B cell (primary cell): ENCODE results near the gene TOP2A. TPM values are rescaled to one million over a fixed set of nuclear protein-coding genes. Genes with fewer than 3 reads are reported as not detected.

Experiments
- ATAC-seq: fragments of 200-7000 bp; cut with Tn5 transposase; one replicate; pipeline ENCODE4 v1.10.0; 2021; ENCODE audit warnings: low read depth, mild to moderate bottlenecking, moderate number of reproducible peaks, moderate library complexity
- CTCF ChIA-PET: fragments of 350-600 bp; sonication (Branson Sonifier 250); formaldehyde crosslinking; loops from one replicate; lab custom pipeline; 2021; ENCODE audit warnings: antibody characterized with exemption, inconsistent platforms; lab: Charles Lee
- POLR2A ChIA-PET: fragments of 350-600 bp; sonication (Branson Sonifier 250); formaldehyde crosslinking; loops from one replicate; lab custom pipeline; 2021; ENCODE audit warnings: antibody characterized with exemption; lab: Charles Lee
- DNase-seq: peaks from one replicate; pipeline ENCODE4 v3.0.0; 2013
- H2AFZ ChIP-seq: 2 replicates; pipeline ENCODE4 v1.6.1; 2012; ENCODE audit warnings: mild to moderate bottlenecking, low read depth, low read length; ENCODE audit not compliant: insufficient read depth, poor library complexity, severe bottlenecking
- H3K27ac ChIP-seq, 2 donors: 1 replicate in 1 of 2; 2 replicates in 1 of 2; pipeline ENCODE4 v1.5.1; 2012 to 2013; ENCODE audit warnings: low read length in 2 of 2, mild to moderate bottlenecking in 2 of 2, moderate library complexity in 1 of 2
- H3K27me3 ChIP-seq, 4 experiments: fragments of 200-600 bp in 1 of 4; sonication (generic) in 1 of 4; replicated peaks in 1 of 4; 1 replicate in 2 of 4; 2 replicates in 2 of 4; pipeline versions ENCODE4 v1.6.1 to v1.7.0; 2013 to 2016; ENCODE audit warnings: low read length in 3 of 4, mild to moderate bottlenecking in 2 of 4, mixed read lengths in 1 of 4, moderate library complexity in 1 of 4; ENCODE audit not compliant: insufficient read depth in 4 of 4, control insufficient read depth in 3 of 4; ENCODE audit errors: control extremely low read depth in 1 of 4
- H3K36me3 ChIP-seq, 2 experiments: replicated peaks in 1 of 2; 1 replicate in 1 of 2; 2 replicates in 1 of 2; pipeline versions ENCODE4 v1.6.1 to v1.7.1; 2013; ENCODE audit warnings: low read length in 1 of 2; ENCODE audit not compliant: insufficient read depth in 2 of 2, control insufficient read depth in 1 of 2; ENCODE audit errors: control extremely low read depth in 1 of 2, extremely low read depth in 1 of 2
- H3K4me1 ChIP-seq, 2 donors: fragments of 200-600 bp in 1 of 2; sonication (generic) in 1 of 2; 1 replicate in 1 of 2; 2 replicates in 1 of 2; pipeline versions ENCODE4 v1.5.1 to v1.6.1; 2013 to 2017; ENCODE audit warnings: low read length in 2 of 2; ENCODE audit not compliant: control insufficient read depth in 2 of 2, insufficient read depth in 2 of 2
- H3K4me2 ChIP-seq: replicated peaks from 2 replicates; pipeline ENCODE3; 2012; ENCODE audit warnings: mild to moderate bottlenecking, low read depth, low read length; ENCODE audit not compliant: poor library complexity, severe bottlenecking
- H3K4me3 ChIP-seq, 5 experiments: fragments of 200-600 bp in 1 of 5; sonication (generic) in 1 of 5; 1 replicate in 3 of 5; 2 replicates in 2 of 5; pipeline versions ENCODE4 v1.5.1 to v1.7.0; 2011 to 2016; ENCODE audit warnings: low read length in 4 of 5, mild to moderate bottlenecking in 4 of 5, low read depth in 2 of 5, control low read depth in 1 of 5, moderate library complexity in 1 of 5; ENCODE audit not compliant: insufficient read depth in 1 of 5; ENCODE audit errors: control extremely low read depth in 1 of 5, extremely low read depth in 1 of 5
- H3K79me2 ChIP-seq: fragments of 200-600 bp; sonication (generic); one replicate; pipeline ENCODE4 v1.6.0; 2016; ENCODE audit warnings: low read length; ENCODE audit not compliant: control insufficient read depth, insufficient read depth
- H3K9ac ChIP-seq: fragments of 200-600 bp; sonication (generic); 2 replicates; pipeline ENCODE4 v1.6.1; 2017; ENCODE audit warnings: mild to moderate bottlenecking, low read length, moderate library complexity
- H3K9me3 ChIP-seq, 3 donors: one replicate each; pipeline versions ENCODE4 v1.6.1 to v1.7.1; 2013; ENCODE audit warnings: low read length in 2 of 3; ENCODE audit not compliant: control insufficient read depth in 2 of 3, insufficient read depth in 1 of 3; ENCODE audit errors: control extremely low read depth in 1 of 3
- H4K20me1 ChIP-seq: 2 replicates; pipeline ENCODE4 v1.6.0; 2012; ENCODE audit warnings: mild to moderate bottlenecking, low read length; ENCODE audit not compliant: insufficient read depth, control insufficient read depth, poor library complexity, severe bottlenecking
- H3K27ac Mint-ChIP-seq: one replicate; pipeline ENCODE4 v1.8.0; 2021; ENCODE audit warnings: mixed read lengths
- H3K27me3 Mint-ChIP-seq: one replicate; pipeline ENCODE4 v1.8.0; 2021; ENCODE audit warnings: mixed read lengths
- H3K4me1 Mint-ChIP-seq: one replicate; pipeline ENCODE4 v1.8.0; 2021; ENCODE audit warnings: mixed read lengths
- H3K4me3 Mint-ChIP-seq: one replicate; pipeline ENCODE4 v1.8.0; 2021; ENCODE audit warnings: mixed read lengths
- H3K9me3 Mint-ChIP-seq: one replicate; pipeline ENCODE4 v1.8.0; 2022; ENCODE audit warnings: mixed read lengths; ENCODE audit not compliant: insufficient read depth
- CTCF ChIP-seq: fragments of 200-600 bp; IDR thresholded peaks from one replicate; pipeline ENCODE4 v1.8.0; 2022; ENCODE audit warnings: antibody characterized with exemption, mild to moderate bottlenecking
- EZH2 ChIP-seq: IDR thresholded peaks from 2 replicates; pipeline ENCODE4 v1.6.1; 2012; ENCODE audit warnings: borderline replicate concordance, low read depth, mild to moderate bottlenecking, moderate library complexity, low read length; ENCODE audit not compliant: insufficient read depth, poor library complexity, severe bottlenecking
- WGBS: methylation state at CpG from one replicate; pipeline ENCODE4 v1.1.5; 2013; ENCODE audit warnings: missing lambda C conversion rate; ENCODE audit not compliant: insufficient coverage; 5-methylcytosine and 5-hydroxymethylcytosine counted together
- intact Hi-C: fragments of 100-400 bp; cut with micrococcal nuclease; formaldehyde crosslinking; loops from one replicate; pipeline ENCODE4 v1.10.0; 2022
- polyA plus RNA-seq: library from polyadenylated mRNA; depleted of rRNA; stranded (reverse); fragments of >200 nt; gene quantifications from 2 replicates; pipeline ENCODE4 v1.2.3, GENCODE V29; 2012
- total RNA-seq, 2 donors: library from RNA; stranded (reverse); fragments of 120-200 nt in 1 of 2; gene quantifications; 1 replicate in 1 of 2; 2 replicates in 1 of 2; pipeline versions ENCODE4 v1.2.3 to v1.2.4, GENCODE V29; 2013 to 2022

Gene TOP2A
- total and polyA plus RNA-seq, 2 donors (not counting 1 experiment from before 2014, with no cell fraction given) = 0.36 to 3.1 TPM

GRCh38 chr17:40350689-40351358 is 66.9 kb downstream of the TOP2A start:
- H3K27ac Mint-ChIP-seq = no peak overlapping the region
- H3K4me1 ChIP-seq = peaks cover 42 to 61% of the 10 kb centered on the region in 2 donors
- H3K9me3 ChIP-seq = no peaks in the 10 kb centered on the region
- no peaks in the 10 kb centered on the region for H3K9me3 Mint-ChIP-seq
- no peaks in the 10 kb centered on the region for H3K27me3 Mint-ChIP-seq
- peaks cover 0 to 43% of the 10 kb centered on the region in 2 experiments for H3K36me3 ChIP-seq
- peaks cover 16% of the 10 kb centered on the region for H3K79me2 ChIP-seq
- no peak overlapping the region for H3K4me3 Mint-ChIP-seq
- ChIA-PET POLR2A (interaction anchor here (0.6 to 1.0 kb wide), 4 partner anchors 8 to 41 kb away, joined by 3 to 8 read pairs (median 4); no protein-coding TSS in a partner anchor), CTCF (interaction anchor here (1.0 to 15.9 kb wide), 6 partner anchors 10 to 182 kb away, joined by 3 to 871 read pairs (median 7); partner anchors contain the start of genes CDC6 and RARA)
- no peak overlapping the region for H3K27ac ChIP-seq
- intact Hi-C loops = no loop called here
- no peak for ATAC-seq
- peaks cover 68% of the 10 kb centered on the region for H3K4me1 Mint-ChIP-seq
- no peak overlapping the region for H3K4me3 ChIP-seq
- no peak overlapping the region for H2AFZ ChIP-seq
- TF ChIP-seq CTCF = no peak
- no peak for TF ChIP-seq EZH2
- peaks cover 42% of the 10 kb centered on the region for H4K20me1 ChIP-seq
- DNase-seq = peak; percentile 28
- H3K9ac ChIP-seq = no peak overlapping the region
- WGBS = 96% methylated on average over 13 of the region's 17 CpGs
- H3K27me3 ChIP-seq = no peaks in the 10 kb centered on the region
- peak overlapping the region; percentile 23 for H3K4me2 ChIP-seq
